Myocyte (in vitro differentiated cells): ENCODE results near the gene DBH. TPM values are rescaled to one million over a fixed set of nuclear protein-coding genes. Genes with fewer than 3 reads are reported as not detected.

Experiments used
- DNase-seq: peaks from one replicate; pipeline ENCODE4 v3.0.0-alpha.2; 2012; ENCODE audit warnings: low read depth
- total RNA-seq: library from RNA; depleted of rRNA; stranded (reverse); fragments of >200 nt; gene quantifications from 2 replicates; pipeline ENCODE4 v1.2.3, GENCODE V29; 2014

The DBH gene
- total RNA-seq, 1 donor from 2014 or later, result 0.16 TPM

DNA sequence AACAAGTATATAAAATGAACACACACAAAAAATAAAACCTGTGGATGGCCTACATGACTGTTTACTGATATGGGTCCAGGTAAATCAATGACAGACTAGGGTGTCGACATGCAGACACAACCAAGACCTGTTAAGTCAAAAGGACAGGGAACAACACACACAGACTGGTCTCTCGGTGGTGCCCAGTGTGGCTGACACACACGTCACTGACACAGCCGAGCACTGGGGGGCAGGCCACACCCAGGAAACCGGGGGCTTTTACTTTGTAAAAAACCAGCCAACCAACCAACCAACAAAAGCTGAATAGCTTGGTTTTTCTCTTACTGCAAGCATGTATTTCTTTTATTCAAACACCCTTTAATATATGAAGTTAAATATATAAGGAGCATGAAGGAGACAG is 31.9 kb upstream of the DBH start:
- no peak for DNase-seq

DNA sequence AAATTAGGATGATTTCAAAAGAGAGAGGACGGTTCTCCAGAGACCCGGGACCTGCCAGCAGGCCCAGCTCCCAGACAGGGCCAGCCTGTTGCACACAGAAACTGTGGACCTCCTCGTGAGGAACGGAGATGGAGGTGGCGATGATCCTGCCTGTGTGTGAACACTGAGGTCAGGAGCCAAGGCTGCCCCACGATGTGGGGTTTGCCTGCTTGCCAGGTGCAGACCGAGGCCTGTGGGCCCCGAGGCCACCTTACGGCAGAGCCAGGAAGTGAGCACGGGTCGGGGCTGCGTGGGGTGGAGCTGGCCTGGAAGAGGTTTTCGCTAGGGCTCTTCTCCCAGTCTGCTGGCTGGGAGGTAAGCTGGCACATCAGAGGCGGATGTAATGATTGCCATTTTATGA is 31.3 kb upstream of the DBH start:
- no peak for DNase-seq

DNA sequence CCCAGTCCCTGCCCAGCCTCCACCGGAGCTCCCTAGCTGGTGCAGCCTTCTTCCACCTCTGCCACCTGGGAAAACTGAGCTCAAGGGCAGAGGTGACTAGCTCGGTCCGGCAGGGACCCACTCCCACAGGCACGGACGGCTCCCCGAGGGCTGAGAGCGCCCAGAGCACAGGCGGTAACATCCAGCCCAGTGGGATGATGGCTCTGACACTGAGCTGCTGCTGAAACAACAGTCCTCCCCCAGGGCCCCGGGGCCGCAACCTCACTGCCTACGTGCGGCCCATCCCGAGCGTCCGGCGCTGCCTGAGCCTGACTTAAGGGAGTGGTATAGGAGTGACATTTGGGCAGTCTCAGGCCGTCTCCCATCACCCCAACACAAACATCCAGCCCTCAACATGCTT is 30.7 kb upstream of the DBH start:
- no peak for DNase-seq

DNA sequence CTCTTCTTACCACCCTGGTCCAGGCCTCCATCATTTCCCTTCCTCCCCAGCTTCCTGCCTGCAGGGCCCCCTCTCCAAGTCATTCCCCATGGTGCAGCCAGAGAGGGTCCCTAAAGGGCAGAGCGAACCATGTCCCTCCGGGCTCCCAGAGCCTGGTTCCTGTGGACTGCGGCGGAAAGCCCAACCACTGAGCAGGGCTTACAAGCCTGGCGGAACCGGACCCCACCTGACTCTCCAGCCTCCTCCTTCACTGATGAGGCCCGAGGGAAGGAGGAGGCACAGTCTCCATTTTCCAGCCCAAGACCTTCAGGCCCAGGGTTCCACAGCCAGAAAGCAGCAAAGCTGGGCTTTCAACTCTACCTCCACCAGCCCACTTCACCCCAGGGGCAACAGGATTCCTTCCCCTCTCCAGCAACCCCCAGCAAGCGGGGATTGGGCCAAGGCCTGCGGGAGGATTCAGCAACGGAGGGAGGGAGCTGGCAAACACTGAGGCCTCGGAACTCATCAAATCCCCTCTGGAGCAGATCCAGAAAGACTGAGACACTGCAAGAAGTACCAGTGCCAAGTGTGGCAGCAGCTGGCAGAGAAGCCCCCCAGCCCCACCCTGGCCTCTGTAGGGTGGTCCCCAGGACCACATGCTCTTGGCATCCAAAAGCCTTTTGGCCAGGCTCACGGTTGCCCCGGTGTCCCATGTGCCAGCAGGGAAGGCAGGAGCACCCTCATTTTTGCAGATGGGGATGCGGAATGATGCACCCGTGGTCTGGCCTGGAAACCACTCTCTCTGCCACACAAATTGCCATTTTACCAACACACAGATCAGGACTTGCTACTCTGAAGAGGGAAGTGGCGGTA is 30.1 kb upstream of the DBH start:
- no peak for DNase-seq

DNA sequence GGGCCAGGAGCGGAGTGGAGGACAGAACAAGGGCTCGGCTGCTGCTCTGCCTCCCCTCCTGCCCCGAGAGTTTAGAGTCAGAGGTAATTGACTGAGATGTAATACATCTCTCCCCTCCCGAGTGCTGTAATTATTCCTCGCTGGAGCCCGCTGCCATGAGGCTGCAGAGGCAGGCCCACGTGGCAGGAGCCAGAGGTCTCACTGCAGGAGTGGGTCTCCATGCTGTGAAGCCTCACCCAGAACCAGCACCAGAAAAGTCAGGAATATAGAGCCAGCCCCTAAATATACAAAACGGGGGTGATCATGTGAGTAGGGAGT is 29.5 kb upstream of the DBH start:
- no peak for DNase-seq

DNA sequence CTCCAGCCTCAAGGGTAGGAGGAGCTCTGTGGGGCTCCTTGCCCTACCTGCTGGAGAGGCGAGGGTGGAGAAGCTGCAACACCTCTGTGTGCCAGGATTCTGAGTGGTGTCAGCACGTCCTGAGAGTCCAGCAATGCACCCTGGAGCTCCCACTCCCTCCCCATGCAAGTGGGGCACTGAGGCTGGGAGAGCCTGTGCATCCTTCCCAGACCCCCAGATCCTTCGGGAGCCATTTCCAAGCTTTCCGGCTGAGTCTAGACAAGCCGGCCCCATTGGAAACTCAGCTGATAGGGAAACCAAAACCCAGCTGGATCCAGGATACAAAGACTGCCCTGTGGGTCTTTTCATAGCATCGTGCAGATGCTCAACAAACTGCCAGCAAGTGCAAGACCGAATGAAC is 28.8 kb upstream of the DBH start:
- DNase-seq, result no peak

DNA sequence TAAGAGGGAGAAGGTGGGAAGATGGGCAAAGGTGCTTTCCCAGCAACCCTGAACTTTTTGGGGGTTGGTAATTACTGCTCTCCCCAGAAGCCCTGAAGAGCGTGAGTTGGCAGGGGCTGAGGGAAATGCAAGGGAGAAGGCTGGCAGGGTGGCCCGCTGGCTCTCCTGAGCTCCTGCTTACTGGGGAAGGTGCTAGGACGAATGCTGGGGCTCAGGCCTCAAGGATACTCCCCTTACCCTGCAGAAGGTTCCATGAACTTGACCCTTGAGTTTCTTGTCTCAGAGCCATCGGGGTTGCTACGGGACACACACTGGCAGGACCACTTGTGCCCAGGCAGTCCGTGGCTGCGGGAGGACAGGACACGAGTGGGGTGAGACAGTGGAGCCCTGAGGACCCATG is 28.2 kb upstream of the DBH start:
- no peak for DNase-seq

DNA sequence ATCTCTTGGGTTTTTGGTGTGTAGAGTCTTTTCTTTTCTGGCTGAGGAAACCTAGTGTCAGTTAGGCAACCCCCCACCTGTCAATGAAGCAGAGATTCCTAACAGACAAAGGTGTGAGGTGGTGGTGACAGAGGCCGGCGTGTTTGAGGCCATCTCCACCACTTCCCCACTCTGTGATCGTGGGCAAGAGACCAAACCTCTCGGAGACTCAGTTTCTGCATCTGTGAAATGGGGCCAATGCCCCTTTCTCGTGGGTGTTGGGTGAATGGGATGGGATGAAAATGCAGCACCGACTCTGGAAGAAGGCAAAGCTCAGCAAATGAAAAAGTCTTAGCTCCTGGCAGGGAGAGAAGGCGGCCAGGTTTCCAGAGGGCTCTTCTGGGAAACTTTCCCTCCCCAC is 27.8 kb upstream of the DBH start:
- DNase-seq, result no peak

DNA sequence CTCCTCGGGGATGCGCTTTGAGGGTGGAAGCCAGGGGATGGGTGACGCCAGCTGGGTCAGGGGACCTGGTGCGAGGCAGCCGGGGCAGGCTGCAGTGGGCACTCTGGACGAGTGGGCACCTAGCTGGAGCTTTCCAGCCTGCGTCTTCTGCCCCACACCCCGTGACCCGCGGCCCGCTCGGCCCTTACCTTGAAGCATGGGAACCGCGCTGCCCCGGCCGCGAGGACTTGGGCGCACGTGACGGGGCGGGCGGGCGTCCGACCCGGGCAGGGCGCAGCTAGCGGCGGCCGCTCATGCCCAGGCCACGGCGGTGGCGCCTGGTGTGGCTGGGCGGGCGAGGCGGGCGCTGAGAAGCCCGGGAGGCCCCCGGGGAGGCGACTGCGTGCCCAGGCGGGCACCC is 27.3 kb upstream of the DBH start:
- no peak for DNase-seq

DNA sequence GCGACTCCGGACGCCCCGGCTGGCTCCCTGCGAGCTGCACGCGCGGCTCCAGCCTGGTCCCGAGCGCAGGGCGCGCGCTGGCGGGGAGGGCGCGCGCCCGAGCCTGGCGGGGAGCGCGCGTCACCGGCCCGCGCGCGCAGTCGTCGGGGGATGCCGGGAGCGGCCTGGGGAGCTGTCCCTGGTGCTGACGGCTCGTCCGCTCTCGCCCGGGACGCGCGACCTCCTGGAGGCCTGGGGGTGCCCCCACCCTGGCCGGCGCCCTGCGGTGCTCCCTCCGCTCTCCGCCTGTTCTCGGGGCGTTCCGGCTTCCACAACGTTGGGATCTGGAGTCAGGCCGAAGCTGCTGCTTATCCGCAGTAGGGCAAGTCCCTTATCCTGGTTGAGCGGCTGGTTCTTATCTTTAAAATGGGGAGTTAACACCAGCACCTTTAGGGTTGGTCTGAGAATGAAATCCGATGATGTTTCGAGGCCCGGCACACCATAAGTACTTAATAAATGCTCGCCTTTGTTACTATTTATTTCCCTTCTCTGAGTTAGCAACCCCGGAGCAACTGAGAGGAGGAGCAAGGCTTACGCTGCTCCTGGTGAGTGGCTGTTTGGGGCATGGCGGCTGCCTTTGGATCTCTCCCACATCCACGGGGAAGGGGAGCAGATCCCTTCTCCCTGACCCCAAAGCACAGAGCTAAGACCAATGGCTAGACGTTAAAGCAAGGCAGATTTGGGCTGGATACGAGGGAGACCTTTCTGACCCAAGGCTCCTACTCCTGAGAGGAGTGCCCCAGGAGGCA is 26.7 kb upstream of the DBH start, which contains the start of gene FAM163B:
TSS of gene FAM163B (minus strand) at position 79 of the 788 bp plus-strand sequence. CDS start 29,166 bp downstream, outside the sequence.
- DNase-seq, result no peak

DNA sequence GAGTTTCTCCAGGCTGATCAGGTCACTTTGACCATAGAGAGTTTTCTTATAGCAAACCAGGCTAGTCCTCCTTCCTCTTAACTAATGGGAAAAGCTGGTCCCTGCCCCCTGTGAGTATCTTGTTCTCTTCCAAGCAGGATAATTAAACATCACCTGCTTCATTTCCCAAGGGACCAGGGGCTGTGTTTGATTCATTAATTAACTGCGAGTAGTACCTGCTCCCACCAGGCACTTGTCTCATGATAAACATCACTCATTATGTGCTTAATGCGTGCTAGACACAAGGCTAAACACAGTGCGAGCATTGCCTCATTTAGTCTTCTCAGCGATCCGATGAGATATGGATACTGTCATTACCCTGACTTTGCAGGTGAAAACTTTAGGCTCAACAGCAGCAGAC is 25.3 kb upstream of the DBH start:
- DNase-seq, result no peak

DNA sequence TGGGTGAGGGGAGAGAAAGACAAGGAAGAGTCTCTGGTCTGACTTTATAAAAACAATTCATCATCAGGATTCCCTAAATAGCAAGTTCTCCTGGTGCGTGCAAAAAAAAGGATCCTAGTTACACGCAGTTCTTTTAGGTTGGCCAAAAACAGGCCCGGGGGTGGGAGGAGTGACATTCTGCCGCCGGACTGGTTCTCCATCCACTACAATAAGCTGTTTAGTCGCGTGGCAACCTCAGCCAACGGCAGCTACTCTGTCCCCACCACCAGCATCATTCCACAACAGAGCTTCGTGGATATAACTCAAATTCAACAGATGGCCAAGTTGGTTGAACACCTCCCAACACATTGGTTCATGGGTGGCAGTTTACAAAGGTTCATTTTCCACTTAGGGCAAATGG is 24.1 kb upstream of the DBH start:
- no peak for DNase-seq

DNA sequence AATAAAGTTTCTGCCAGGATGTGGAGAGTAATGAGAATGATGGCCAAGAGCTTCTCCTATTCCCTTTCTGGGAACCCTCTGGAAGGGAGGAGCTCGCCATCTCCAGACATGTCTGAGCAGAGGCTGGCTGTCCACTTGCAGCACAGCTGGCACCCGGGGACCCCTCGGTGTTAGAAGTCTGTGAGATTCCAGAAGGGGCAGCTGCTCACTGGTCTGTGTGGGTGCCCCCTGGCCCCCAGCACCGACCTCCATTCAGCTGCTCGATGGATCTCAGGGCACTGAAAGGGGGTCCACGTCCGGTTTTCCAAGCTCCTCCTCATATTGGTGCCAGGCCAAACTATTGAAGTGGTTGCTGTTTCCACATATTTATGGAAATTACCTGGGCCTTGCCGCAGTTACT is 23.3 kb upstream of the DBH start:
- DNase-seq, result no peak

DNA sequence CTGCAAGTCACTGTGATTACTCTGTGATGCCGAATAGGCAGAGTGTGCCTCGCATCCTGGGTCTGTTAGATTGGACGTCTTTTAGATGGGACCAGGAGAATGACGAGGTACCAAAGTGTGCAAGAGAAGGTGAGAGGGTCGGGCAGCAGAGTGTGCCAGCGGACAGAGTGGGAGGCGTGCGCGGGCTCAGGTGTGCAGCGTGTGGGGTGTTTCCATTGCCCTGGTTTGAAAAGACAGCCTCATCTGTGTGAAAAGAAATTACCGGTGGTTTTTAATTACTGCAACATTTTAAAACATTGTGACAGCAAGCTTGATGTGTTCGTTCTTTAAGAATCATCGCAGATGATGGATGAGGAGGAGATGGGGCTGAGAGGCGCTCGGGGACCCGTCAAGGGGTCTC is 22.7 kb upstream of the DBH start:
- no peak for DNase-seq

DNA sequence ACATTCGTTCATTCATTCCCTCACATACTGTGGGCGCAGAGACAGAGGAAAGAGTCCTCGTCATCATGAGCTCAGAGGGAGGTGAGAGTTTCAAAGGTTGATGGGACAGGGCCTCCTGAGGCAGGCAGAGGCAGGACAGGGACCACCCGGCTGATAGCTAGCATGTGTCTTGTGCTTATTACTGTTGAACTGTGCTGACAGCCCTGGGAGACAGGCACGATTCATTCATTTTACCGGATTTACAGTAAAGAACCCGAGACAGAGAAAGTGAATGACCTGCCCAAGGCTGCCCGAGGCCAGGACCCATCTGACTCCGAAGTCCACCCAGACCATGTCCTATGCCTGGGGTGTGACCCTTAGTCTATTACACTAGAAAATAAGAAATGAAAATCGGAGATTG is 22.1 kb upstream of the DBH start:
- DNase-seq, result no peak

DNA sequence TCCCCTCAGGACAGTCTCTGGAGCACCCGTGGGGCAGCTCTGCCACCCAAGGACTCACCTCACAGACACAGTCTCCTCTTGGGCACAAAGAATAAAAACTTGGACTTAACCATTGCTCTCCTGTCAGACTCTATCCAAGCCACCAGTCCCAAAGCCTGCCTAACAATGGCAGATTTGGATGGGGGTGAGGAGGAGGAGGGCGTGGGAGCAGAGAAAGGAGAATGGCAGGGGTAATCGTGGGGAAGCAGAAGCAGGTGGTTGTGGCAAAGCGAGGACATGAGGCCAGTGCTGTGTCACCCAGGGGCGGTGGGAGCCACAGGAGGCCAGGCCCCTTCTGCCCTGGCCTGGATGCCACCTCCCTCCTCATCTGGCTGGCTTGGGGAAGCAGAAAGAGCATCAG is 21.5 kb upstream of the DBH start:
- no peak for DNase-seq

DNA sequence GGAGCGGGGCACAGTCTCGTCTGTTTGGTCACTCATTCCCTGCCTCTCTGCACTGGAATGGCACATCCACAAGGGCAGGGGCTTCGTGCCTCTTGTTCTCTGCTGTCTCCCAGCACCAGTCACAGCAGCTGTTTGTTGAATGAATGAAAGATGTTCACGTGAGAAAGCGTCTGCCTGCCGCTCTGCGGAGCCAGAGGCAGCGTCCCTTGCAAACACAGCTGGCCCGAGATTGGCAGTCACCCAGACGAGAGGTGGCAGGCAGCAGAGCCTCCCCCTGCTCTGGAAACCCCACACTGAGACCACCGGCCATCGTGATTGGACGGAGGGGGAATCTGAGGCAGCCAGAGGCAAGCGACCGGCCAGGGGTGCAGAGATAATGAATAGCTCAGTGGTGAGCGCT is 21.0 kb upstream of the DBH start:
- no peak for DNase-seq

DNA sequence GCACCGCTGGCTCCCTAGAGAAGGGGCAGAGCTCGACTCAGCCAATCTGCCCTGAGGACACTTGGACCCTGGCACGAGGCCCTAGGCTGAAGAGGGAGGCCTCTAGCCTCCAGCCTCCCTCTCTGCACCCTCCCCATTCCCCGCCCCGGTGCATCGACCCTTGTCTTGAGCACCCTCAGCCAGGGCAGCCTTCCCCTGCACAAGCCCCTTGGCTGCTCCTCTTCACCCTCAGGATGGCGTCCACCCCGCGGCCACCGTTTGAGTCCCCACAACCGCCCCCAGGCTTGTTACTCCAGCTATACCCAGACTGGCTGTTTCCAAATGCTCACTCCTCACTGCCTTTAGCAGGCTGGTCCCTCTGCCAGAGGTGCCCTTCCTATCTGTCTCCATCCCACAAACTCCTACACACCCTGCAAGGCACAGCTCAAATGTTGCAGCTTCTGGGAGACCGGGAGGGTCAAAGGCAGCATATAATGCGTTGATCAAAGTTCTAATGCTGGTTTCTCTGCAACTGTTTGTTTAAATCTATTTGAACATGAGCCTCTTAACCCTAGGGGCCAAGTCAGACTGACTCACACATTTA is 20.5 kb upstream of the DBH start:
- no peak for DNase-seq

DNA sequence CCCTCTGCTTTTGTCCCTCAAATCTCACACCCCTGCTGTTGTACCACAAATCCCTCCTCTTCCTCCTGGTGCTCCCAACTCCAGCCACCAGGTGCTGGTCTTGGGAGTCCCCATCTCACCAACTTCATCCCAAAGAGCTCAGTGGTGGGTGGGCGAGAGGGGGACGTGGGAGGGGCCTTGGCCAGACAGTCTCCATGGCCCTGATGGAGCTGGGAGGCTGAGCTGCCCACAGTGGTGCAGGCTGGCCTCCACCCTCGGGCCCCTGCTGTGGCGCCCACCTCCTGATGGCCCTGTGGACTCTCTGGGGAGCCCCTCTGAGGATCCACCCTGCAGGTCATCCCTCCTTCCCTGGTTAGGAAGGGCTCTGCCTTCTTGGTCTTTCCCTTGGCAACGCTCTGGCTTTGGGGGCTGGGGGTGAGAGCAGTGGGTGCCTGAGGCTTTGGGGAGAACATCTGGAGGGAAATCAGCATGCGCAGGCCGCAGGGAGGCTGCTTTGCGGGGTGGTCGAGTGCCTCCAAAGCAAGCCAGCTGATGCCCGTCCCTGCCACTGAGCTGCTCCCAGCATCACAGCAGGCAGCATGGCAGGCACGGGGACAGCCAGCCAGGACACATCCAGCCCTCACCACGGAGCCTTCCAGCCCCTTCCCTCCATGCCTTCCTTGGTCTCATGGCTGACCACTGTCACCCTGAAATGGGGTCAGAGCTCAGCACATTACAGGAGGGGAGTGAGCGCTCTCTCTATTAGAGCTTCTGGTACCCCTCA is 19.3 kb upstream of the DBH start:
- no peak for DNase-seq

DNA sequence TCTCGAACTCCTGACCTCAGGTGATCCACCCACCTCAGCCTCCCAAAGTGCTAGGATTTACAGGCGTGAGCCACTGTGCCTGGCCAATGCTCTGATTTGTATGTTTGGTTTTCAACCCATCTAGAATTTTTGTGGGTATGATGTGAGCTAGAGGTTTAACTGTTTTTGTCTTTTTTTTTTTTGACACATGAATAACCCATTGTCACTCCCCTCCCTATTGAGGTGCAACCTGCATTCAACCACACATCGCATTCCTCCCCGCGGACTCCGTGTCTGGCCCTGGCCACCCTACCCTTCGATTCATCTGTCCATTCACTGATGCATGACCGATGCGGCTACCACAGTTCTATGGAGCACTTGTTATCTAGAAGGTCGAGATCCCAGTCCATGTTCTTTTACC is 17.4 kb upstream of the DBH start:
- DNase-seq, result no peak

DNA sequence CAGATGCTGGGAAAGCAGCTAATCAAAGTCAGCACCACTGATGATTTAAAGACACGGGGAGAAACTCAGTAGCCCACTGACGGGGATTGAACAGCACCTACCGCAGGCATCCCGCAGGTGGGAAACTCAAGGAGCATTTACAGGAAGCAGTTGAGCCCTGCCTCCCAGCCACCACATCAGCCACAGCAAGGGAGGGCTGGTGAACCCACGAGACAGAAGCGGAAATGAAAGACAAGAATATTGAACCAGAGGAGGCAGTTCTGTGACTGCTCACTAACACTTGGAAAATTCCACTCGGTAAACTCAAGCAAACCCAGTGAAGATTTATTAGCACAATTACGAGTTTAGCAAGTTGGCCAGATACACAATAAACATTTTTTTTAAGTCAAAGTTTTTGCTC is 16.4 kb upstream of the DBH start:
- no peak for DNase-seq
